Activated CD8-positive, alpha-beta memory T cell treated with anti-CD3 and anti-CD28 coated beads, Interleukin-2, amount 50 U/mL, for 1 hour (primary cell): ENCODE data around the gene PM20D1.

ENCODE experiments used
- DNase-seq: peaks from one replicate; pipeline ENCODE4 v3.0.0-alpha.2; 2020; ENCODE audit errors: extremely low read depth

PM20D1 gene

GRCh38 chr1:205804605-205805004 lies 45.3 kb downstream of the PM20D1 start:
- no peak for DNase-seq

- DNase-seq = no peak
Measured at GRCh38 chr1:205803986-205804385, 45.9 kb downstream of the PM20D1 start.

GRCh38 chr1:205802060-205802459 lies 47.9 kb downstream of the PM20D1 start:
- DNase-seq = no peak

GRCh38 chr1:205800981-205801703 lies 48.8 kb downstream of the PM20D1 start:
- DNase-seq = no peak

- DNase-seq = no peak
Measured at GRCh38 chr1:205800427-205800826, 49.5 kb downstream of the PM20D1 start.

- DNase-seq = no peak
Measured at GRCh38 chr1:205798577-205798976, 51.4 kb downstream of the PM20D1 start.

GRCh38 chr1:205797168-205797567 lies 52.8 kb downstream of the PM20D1 start:
- no peak for DNase-seq

GRCh38 chr1:205794011-205794730 lies 55.8 kb downstream of the PM20D1 start:
- DNase-seq = no peak

GRCh38 chr1:205792961-205793673 lies 56.8 kb downstream of the PM20D1 start:
- DNase-seq = no peak

GRCh38 chr1:205792481-205792881 lies 57.5 kb downstream of the PM20D1 start:
- DNase-seq = no peak

- DNase-seq = no peak
Measured at GRCh38 chr1:205791568-205792180, 58.3 kb downstream of the PM20D1 start.

- no peak for DNase-seq
Measured at GRCh38 chr1:205787287-205787916, 62.5 kb downstream of the PM20D1 start.

- no peak for DNase-seq
Measured at GRCh38 chr1:205786601-205787000, 63.3 kb downstream of the PM20D1 start.

GRCh38 chr1:205785446-205785845 lies 64.5 kb downstream of the PM20D1 start:
- no peak for DNase-seq

GRCh38 chr1:205783904-205784303 lies 66.0 kb downstream of the PM20D1 start:
- DNase-seq = no peak

- DNase-seq = no peak
Measured at GRCh38 chr1:205783433-205783795, 66.5 kb downstream of the PM20D1 start.

GRCh38 chr1:205782627-205783432 lies 67.1 kb downstream of the PM20D1 start:
- no peak for DNase-seq

- DNase-seq = no peak
Measured at GRCh38 chr1:205780335-205780734, 69.6 kb downstream of the PM20D1 start.
